NB4 (cell line): Measurements from ENCODE around the gene ADCYAP1R1.
A peak's percentile ranks its signal among the peaks of the same experiment; 100 is the strongest.

Experiments
- DNase-seq: peaks from one replicate; pipeline ENCODE4 v3.0.0; 2010; ENCODE audit warnings: low read depth
- H3K4me3 ChIP-seq: one replicate; pipeline ENCODE4 v1.5.1; 2011; ENCODE audit warnings: mild to moderate bottlenecking, low read depth, low read length, moderate library complexity
- MYC ChIP-seq: IDR thresholded peaks from 2 replicates; pipeline ENCODE4 v1.6.1; 2011; ENCODE audit warnings: low read depth, low read length
- POLR2A ChIP-seq: IDR thresholded peaks from 2 replicates; pipeline ENCODE4 v1.6.1; 2011; ENCODE audit warnings: mild to moderate bottlenecking; ENCODE audit not compliant: insufficient read length; ENCODE audit errors: extremely low read depth
- TF ChIP-seq, protein P1 (sequence below): IDR thresholded peaks from one replicate; pipeline ENCODE4 v1.5.1; 2012; ENCODE audit warnings: low read depth, low read length
- TF ChIP-seq, protein P2 (sequence below): IDR thresholded peaks from 2 replicates; pipeline ENCODE4 v1.6.1; 2011; ENCODE audit warnings: low read depth, low read length

Gene ADCYAP1R1

DNA sequence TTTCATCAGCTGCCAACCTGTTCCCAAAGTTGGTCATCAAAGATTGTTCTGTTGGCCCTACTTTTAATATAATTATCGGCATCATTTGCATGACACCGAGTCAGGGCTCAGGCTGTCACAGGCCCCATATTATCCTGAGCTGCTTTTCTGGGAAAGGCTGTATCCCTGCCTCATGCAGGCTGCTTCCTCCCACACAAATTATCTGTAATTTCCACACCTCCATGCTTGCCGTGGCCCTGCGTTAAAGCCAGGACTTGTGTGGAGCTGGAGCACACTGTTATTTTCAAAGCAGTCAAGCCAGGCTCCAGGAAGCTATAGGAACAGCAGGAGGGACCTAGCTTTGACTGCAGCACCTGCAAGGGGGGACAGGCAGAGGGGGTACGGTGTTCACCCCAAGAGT is 5.4 kb upstream of the ADCYAP1R1 start:
- H3K4me3 ChIP-seq, result no peak overlapping the region
- no peak for DNase-seq
- TF ChIP-seq POLR2A (no peak), MYC (no peak)
- TF ChIP-seq, protein P1, sequence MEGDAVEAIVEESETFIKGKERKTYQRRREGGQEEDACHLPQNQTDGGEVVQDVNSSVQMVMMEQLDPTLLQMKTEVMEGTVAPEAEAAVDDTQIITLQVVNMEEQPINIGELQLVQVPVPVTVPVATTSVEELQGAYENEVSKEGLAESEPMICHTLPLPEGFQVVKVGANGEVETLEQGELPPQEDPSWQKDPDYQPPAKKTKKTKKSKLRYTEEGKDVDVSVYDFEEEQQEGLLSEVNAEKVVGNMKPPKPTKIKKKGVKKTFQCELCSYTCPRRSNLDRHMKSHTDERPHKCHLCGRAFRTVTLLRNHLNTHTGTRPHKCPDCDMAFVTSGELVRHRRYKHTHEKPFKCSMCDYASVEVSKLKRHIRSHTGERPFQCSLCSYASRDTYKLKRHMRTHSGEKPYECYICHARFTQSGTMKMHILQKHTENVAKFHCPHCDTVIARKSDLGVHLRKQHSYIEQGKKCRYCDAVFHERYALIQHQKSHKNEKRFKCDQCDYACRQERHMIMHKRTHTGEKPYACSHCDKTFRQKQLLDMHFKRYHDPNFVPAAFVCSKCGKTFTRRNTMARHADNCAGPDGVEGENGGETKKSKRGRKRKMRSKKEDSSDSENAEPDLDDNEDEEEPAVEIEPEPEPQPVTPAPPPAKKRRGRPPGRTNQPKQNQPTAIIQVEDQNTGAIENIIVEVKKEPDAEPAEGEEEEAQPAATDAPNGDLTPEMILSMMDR, result no peak
- TF ChIP-seq, protein P2, sequence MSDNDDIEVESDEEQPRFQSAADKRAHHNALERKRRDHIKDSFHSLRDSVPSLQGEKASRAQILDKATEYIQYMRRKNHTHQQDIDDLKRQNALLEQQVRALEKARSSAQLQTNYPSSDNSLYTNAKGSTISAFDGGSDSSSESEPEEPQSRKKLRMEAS, result no peak

DNA sequence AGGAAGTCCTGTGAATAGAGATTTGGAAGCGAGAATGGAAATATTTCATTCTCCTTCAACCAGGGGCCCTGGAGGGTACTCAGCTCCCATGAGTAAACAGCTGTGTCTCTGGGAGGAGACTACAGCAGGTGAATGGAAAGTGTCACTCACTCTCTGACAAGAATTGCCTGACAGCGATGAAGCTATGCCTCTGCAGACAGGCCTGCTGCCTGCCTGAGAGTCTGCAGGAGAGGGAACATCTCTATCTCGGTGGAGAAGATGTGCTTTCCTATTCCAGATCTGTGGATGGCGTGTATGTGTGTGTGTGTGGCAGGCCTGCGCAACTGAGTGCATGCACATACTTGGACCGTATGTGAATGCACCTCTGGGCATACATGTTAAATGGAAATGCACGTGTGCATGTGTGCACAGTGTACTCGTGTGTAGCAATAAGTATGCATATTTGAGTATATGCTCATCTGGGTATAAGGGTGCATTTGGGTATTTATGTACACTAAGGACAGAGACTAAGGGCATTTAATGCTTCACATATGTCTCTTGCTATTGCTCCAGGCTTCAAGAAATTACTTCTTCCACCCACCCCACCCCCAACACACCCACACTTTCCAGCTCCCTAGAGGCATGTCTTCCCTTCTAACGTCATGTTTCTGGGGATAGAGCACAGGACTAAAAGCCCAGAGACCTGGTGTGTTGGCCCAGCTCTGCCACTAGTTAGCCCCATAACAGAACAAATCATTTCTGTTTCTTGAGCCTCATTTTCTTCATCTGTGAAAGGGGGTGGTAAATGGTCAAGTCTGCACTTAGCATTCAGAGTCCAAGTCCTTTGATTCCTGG is 4.6 kb upstream of the ADCYAP1R1 start:
- no peak overlapping the region for H3K4me3 ChIP-seq
- DNase-seq, result no peak
- TF ChIP-seq MYC (no peak), POLR2A (no peak)
- TF ChIP-seq, protein P2, result no peak
- TF ChIP-seq, protein P1, result no peak

DNA sequence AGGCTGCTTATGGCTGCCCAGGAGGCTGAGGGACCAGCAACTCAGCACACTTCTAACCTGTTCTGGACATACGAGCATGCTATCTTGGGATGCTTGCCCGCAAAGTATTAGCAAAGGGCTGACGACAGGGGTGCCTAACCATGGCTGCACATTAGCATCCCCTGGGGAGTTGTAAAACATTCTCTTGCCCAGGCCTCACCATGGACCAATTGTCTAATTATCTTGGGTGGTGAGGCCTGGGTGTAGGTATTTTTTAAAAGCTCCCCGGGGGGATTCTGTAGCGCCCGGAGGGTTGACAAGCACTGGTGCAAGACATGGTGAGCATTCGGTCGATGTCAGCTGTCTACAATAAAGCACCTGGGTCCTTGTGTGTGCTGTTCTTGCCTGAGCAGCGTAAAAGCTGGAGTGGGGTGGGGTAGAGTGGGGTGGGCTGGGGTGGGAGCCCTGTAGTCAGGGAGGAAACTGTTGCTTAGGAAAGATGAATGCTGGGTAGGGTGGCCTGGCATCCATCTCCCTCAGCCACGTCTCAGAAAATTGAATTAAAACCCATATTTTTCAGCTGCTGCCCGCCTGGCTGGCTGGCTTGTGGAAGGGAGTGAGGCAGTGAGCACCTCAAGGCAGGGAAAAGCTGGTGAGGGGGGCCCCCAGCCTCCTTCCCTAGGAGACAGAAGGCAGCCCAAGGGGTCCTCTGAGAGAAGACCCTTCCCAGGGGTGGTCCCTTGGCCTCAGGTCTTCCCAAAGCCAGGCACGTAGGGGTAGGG is 2.9 kb upstream of the ADCYAP1R1 start:
- TF ChIP-seq MYC (no peak), POLR2A (no peak)
- DNase-seq, result peak; percentile 80
- H3K4me3 ChIP-seq, result no peak overlapping the region

DNA sequence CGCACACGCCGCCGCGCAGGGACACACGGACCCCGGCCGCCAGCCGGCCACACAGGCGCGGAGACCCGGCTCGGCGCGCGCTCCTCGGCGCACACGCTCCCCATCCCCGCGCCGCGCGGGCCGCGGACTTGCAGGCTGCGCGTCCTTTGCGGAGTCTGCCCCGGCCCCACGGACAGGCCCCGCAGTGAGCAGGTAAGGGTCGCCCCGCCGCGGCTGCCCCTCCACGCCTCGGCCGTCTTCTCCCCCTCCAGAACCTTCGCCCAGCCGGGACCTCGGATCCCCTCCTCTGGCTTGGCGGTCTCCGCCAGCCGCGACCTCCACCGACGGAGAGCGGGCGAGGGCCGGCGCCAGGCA is 356 bp downstream of the ADCYAP1R1 start:
- no peak overlapping the region for H3K4me3 ChIP-seq
- DNase-seq, result no peak
- TF ChIP-seq, protein P2, result no peak
- TF ChIP-seq POLR2A, result no peak
- no peak for TF ChIP-seq MYC
- TF ChIP-seq, protein P1, result no peak

DNA sequence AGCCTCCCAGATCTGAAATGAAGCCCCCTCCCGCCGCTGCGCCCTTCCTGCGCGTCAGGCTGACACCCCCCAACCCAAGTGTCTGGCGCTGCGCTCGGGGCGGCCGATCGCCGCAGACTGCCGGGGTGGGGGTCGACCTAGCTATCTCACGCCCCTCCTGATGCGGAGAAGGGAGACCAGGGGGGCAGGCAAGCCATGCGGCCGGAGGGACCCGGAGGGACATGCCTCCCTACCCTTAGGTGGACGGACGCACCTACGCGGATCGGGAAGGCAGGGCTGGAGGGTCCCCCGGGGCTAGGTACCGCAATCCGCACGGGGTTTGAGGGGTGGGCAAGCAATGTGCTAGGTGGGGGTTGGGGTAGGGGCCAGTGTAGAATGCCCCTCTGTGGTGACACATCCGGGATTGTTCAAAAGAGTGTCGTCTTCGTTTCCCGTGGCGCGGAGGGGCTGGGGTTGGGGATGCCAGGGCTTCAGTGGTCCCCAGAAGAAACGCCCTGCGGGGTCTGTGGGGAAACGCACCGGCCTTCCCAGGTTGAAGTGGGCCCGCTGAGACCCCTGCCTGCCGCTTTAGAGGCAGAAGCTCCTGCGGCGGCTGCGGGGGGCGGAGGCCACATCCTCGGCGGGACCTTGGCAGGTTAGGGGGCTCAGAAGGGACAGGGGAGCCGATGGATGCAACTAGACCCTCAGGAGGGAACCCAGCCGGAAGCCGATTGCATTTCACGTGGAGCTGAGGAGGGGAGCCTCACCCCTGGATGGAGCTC is 913 bp downstream of the ADCYAP1R1 start:
- H3K4me3 ChIP-seq, result no peak overlapping the region
- TF ChIP-seq, protein P2, result no peak
- TF ChIP-seq MYC, result no peak
- TF ChIP-seq, protein P1, result no peak
- no peak for TF ChIP-seq POLR2A
- no peak for DNase-seq
